ENCODE results near the gene ZNF629.
"Not testable (repeated sequence)": the region's sequence is repeated elsewhere in the genome, so short reads cannot be mapped to it uniquely, and the experiment has no call there.

DNA sequence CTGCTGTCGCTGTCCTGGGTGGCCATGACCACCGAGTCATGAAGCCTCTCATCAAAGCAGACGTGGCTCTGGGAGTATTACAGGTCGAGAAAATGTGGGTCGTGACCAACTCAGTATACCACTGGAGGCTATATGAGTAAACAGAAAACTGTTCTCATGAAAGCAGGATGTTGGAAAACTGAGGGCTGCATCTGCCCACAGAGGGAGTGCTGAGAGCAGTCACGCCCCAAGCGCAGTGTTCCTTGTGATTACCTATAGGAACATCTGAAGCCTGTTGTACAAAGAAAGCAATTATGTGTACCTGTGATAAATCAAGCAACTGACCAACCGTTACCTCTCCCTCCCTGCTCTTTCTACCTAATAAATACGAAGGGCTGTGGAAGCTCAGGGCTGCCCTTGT lies 34.4 kb upstream of the ZNF629 start:
- TF ChIP-seq CTCF (conservative IDR thresholded peaks at IDR 0.05; ENCODE audit: low read depth in 2 of 2); EZH2 (IDR thresholded peaks at IDR 0.05; ENCODE audit: low read depth, unreplicated experiment); POLR2AphosphoS5 (IDR thresholded peaks at IDR 0.05; ENCODE audit: low read depth); EZH2phosphoT487 (IDR thresholded peaks at IDR 0.05; ENCODE audit: unreplicated experiment); CREB1 (CRISPR knock-in tag; IDR thresholded peaks at IDR 0.05; ENCODE audit: low read depth); ZNF331 (CRISPR knock-in tag; IDR thresholded peaks at IDR 0.05; ENCODE audit: low read depth); JUNB (IDR thresholded peaks at IDR 0.05; ENCODE audit: unreplicated experiment); NANOG (IDR thresholded peaks at IDR 0.05; ENCODE audit: borderline replicate concordance): not testable (repeated sequence)
- TF ChIP-seq, protein P1, sequence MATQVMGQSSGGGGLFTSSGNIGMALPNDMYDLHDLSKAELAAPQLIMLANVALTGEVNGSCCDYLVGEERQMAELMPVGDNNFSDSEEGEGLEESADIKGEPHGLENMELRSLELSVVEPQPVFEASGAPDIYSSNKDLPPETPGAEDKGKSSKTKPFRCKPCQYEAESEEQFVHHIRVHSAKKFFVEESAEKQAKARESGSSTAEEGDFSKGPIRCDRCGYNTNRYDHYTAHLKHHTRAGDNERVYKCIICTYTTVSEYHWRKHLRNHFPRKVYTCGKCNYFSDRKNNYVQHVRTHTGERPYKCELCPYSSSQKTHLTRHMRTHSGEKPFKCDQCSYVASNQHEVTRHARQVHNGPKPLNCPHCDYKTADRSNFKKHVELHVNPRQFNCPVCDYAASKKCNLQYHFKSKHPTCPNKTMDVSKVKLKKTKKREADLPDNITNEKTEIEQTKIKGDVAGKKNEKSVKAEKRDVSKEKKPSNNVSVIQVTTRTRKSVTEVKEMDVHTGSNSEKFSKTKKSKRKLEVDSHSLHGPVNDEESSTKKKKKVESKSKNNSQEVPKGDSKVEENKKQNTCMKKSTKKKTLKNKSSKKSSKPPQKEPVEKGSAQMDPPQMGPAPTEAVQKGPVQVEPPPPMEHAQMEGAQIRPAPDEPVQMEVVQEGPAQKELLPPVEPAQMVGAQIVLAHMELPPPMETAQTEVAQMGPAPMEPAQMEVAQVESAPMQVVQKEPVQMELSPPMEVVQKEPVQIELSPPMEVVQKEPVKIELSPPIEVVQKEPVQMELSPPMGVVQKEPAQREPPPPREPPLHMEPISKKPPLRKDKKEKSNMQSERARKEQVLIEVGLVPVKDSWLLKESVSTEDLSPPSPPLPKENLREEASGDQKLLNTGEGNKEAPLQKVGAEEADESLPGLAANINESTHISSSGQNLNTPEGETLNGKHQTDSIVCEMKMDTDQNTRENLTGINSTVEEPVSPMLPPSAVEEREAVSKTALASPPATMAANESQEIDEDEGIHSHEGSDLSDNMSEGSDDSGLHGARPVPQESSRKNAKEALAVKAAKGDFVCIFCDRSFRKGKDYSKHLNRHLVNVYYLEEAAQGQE (IDR thresholded peaks at IDR 0.05; ENCODE audit: unreplicated experiment), result not testable (repeated sequence)
- TF ChIP-seq, protein P2, sequence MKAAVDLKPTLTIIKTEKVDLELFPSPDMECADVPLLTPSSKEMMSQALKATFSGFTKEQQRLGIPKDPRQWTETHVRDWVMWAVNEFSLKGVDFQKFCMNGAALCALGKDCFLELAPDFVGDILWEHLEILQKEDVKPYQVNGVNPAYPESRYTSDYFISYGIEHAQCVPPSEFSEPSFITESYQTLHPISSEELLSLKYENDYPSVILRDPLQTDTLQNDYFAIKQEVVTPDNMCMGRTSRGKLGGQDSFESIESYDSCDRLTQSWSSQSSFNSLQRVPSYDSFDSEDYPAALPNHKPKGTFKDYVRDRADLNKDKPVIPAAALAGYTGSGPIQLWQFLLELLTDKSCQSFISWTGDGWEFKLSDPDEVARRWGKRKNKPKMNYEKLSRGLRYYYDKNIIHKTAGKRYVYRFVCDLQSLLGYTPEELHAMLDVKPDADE (IDR thresholded peaks at IDR 0.05), result not testable (repeated sequence)
